OCI-M2 (cell line): Measurements from ENCODE around the gene ZNF462.

ENCODE experiments used
- DNase-seq: peaks from one replicate; lab custom pipeline; 2025; ENCODE audit not compliant: unreplicated experiment; lab: John Stamatoyannopoulos, UW

ZNF462 gene

GRCh38 chr9:107049803-107050184 lies 186.8 kb downstream of the ZNF462 start:
- DNase-seq: no peak

GRCh38 chr9:107051392-107051791 lies 188.4 kb downstream of the ZNF462 start:
- DNase-seq: no peak

- no peak for DNase-seq
Observed at GRCh38 chr9:107054146-107054545, 191.2 kb downstream of the ZNF462 start.

GRCh38 chr9:107059220-107059619 lies 196.3 kb downstream of the ZNF462 start:
- no peak for DNase-seq

GRCh38 chr9:107060062-107060461 lies 197.1 kb downstream of the ZNF462 start:
- no peak for DNase-seq
